SKM-1 treated with dmso at 0.1 percent for 144 hours (cell line): ENCODE results near the gene SYT15.

Experiments
- DNase-seq: peaks from one replicate; lab custom pipeline; 2025; ENCODE audit not compliant: unreplicated experiment; lab: John Stamatoyannopoulos, UW

Gene SYT15

DNA sequence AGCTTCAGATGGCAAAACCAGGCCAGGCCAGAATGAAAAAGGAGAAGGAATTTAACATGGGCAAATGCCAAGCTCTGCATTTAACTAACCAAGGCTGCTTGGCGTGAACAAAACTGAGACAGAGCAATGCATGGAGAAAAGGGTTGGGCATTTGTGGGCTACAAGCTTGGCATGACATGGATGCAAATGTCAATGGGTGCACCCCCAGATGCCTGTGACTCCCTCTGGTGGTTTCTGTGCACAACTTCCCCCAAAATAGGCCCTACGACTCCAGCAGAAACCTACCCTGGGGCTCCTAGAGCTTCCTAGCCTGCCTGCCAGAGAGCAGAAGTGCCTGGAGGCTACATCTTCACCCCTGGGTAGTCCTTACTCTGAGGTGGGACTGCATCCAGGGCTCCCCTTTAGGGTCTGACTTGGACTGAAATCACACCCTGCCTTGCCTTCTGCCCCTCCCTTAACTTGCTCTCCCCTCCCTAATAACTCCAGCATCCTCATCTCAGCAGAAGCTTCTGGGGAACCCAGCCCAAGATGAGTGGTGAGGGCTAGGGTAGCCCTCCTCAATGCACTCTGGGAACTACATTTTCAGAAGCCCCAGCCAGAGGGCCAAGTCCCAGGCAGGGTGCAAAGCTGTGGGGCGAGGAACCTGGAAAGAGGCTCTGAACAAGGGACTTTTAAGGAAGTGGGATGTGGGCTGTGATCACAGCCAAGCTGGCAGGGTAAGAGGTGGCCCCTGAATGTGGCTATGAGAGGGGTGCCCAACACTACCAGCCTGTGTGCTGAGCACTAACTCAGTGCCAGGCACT lies 33.7 kb upstream of the SYT15 start:
- peak; percentile 49 for DNase-seq

DNA sequence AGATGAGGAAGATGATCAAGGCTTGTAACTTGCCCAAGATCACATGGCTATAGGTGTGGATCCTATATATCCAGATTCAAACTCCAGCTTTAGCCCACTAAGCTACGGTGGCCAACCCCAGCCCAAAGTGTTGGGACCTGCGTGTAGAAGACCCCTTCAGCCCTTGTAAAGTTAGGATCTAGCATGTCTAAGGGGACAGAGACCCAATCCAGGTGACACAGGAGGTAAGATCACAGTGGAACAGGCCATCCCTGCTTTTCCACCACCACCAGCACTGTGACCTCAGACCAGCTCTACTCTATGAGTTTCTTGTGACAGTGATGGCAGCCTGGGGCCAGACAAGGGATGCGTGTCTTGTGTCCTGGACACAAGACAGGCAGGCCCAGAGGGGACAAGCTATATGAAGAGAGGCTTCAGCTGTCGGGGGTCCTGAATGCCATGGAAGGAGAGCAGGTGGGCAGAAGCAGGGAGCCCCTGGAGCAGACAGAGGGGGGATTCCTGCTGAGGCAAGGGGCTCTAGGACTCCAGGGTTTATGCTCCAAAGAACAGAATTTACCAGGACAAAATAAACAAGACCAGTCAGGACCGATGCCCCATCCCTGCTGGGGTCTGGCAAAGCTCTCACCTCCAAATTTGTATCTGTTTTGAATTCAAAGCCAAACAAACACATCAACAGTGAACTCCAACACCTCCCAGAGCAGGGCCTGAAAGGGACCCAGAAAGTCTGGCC lies 32.9 kb upstream of the SYT15 start:
- no peak for DNase-seq

DNA sequence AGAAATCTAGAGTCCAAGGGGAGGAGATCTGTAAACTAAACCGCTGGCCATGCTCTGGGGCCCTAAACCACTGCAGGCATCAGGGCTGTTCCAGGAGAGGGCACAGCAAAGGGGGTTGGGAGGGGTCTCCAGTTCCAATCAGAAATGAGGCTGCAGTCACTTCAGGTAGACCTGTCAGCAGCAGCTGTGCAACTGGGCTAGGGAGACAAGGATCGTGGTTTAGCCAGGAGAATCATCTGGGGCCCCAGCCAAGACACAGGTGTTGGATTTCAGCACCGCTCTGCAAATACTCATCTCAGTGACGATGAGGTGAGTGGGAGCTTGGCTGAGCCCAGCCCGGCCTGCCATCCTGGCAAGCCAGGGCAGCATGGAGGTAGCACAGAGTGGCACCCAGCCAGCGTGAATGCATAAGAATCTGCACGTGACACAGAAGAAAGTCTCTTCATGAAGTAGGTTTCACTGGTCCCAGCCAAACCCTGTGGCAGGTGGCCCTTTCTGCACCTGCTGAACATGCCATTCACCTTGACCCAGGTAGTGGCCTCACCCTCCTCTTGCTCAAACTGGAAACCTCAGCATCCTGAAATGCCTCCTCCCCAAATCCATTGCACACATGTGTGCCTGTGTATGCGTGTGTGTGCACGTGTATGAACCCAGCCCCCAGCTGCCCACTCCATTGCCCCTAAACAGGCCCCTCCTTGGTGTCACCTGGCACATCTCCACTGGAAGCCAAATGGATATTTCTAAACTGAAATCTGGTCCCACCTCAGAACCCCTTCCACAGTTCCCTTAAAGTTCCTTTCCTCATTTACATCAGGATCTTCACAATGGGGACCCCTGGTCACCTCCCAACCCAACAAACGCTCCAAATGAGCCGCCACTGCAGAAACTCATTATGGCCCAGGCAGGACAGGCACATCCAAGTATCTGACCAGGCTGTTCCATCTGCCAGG lies 32.1 kb upstream of the SYT15 start:
- DNase-seq: no peak

DNA sequence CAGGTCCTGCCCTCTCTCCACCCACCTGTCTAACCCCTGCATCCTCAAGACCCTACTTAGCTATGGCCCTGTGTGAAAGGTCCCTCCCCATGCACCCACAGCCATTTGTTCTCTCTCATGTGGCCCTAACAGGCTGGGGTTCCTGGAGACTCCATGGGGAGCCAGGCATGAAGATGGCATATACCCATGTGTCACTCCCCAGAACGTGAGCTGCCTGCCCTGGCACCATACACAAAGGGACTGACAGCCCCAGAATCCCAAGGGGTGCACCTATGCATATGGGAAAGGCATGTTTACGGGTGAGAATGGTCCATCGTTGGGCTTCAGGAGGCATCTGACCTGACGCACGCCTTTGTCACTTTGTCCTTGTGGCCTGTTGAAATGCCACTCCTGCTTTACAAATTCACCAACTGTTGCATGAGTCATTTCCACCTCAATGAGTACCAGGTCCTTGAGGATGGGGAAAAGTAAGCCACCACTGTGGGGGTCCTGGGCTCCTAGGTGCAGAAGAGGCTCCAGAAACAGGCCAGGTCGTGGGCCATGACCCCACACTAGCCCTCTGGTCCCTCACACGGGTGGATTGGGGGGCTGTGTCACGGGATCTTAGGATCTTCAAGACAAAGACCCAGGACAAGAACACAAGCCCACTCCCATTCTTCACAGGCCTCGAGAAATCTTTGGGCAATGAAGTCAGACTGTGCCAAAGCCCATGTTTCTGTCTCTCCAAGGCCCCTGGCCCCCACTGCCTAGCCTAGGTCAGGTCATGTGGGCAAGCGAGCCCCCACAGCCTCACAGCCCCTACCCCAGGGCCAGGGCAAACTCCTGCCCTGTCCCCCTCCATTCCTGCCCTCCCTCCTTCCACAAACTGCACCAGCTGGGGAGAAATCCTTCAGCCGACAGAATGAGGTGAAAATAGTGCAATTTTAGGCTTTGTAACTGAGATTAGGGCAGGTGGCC lies 31.1 kb upstream of the SYT15 start:
- DNase-seq: no peak

DNA sequence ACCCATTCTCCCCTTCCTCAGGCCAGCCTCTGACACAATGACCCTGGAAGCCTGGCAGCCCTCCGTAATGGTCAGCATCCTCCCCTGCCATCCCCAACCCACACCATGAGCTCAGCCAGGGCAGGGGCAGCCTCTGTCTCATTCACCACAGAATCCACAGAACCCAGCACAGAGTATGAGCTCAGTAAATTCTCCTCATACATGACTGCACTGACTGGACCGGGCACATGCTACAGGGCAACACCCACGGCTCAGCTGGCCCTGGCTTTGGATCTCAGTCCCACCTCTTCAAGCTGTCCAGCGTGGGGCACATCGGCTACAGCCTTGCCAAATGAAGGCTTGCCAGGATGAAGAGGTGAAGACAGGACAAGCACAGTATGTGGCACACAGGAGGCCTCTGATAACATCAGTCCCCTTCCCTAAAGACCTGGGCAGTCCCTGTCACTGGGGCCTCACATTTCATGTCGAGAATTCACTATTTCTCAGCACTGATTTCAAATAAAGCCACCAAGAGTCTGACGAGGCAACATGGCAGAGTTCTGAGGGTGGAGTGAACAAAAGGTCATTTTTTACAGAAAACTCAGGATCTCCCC lies 30.3 kb upstream of the SYT15 start:
- no peak for DNase-seq

DNA sequence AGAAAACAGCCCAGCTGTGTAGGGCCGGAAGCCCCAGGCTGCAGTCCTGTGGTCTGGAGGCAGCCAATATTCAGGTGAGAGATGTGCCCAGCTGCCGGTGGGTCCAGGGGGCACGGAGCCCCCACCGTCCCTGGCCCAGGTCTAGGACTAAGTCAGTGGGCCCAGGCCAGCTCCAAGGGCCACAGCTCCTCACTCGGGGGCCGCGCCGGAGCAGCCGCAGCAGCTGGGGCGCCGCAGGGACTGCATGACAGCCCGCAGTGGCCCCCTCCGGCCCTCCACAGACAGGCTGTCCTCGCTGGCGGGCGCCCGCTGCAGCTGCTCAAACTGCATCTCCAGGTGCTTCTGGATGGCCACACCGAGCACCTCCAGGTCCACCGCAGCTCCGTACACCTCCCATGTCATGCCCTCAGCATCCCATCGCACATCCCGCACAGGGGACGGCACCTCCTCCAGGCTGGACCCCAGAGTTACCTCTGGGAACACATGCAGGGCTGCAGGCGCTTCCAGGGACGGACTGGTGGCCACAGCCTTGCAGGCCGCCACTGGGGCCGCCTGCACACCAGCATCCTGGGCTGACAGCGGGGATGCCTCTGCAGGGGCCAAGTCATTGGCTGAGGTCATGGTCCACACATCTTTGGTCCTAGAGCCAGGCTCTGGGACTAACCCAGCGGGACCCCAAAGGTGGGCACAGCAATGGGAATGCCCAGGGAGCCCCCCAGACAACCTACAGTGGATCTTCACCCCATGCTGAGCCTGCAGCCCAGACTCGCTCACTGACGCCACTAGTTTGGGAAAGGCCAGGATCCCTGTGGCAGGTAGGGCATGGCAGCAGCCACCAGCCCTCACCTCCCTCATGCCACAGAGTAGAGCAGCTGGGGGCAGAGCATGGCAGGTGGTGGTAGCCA lies 29.5 kb upstream of the SYT15 start:
- no peak for DNase-seq

DNA sequence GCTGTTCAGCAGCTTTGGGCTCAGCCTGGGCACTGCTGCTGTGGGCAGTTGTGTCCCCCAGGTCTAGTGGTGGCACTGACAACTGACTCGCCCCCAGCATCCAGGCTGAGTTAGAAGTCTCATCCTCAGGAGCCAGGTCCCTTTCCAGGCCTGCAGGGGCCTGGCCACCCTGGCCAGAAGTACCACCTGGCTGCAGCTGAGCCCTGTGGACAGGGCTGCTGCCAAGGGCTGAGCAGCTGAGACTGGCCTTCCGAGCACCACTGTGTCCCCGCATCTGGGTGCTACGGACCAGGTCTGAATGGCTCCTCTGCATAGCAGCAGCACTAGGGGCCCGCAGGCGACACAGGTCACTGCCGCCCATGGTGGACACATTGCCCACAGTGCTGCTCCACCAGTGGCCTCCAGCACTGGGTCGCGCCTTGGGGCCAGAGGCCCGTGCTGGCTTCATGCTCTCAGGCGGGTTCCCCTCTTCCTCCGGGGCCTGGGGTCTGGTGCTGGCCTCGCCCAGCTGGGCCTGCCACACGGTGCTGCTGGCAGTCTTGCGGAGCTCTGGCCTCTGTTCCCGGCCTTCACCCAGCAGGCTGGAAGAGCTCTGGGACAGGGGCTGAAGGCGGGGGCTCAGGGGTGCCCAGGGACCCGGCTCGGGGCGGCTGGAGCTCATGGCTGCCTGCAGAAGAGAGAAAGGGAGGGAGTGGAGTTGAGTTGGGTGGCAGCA lies 28.7 kb upstream of the SYT15 start:
- no peak for DNase-seq

DNA sequence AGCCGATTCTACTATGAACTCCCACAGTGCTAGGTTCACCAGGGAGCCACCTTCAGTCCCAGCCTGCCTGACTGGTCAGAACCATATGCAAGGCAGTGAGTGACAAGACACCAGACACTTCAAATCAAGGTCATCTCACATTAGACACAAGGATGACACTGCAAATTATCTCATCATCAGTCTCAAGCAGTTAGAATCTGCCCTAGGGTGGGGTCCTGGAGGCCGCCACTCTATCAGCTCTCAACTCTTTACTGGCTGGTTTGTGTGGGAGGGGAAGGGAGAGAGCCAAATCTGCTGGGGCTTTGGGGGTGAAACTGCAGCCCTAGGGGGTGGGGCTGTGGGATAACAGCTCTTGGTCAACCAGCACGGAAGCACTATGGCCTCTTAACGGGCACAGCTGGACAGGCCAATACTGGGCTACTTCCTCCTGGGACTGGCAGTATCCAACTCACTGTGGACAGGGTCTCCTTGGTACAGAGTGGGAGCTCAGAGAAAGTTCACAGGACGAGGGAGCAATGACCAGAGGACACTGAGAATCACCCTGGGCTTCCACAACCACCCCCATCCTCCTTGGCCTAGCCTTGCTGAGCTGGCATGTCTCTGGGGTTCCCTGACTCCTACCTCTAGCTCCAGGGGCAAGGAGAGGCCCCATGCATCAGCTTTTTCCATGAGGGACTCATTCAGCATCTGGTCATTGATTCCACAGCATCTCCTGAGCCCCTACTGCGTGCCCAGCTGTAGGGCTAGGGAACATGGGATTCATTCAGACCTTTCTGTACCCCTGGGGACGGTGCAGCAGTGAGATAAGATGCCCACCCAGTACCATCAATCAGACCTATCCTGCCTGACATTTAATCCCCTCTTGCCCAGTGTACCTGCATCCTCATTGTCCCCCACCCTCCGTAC lies 27.9 kb upstream of the SYT15 start:
- no peak for DNase-seq

DNA sequence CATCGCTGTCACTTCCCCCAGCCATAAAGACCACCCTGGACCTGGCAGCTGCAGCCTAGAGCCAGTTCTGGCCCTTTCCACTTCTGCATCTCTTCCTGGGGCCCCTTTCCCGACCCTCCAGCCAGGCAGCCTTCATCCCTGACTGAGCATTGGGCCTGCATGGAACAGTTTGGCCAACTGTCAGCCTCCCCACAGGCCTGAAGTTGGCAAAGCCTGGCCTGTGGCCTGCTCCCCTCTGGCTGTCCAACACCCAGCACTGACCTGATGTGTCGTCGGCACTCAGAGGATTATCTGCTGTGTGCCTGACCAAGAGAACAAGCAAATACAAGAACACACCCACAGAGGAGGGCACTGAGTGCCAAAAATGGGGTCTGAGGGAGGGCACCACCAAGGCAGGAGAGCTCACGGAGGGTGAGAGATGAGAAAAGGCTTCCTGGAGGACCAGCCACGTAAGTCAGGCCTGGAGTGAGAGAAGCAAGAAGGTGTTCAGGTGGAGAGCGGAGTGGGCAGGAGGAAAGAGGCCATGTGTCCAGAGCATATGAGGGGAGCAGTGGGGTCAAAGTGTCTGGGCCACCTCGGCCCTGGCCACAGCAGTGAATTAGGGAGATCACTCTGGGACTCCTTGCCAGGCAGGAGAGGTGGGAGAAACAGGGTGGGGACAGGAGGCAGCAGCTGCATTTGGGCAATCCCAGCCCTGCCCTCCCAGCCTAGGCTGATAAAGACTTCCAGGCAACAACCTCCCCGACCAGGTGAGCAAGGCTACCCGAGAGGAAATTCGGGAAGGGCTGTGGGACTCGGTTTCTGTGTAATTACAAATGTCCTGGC lies 27.0 kb upstream of the SYT15 start:
- DNase-seq: no peak

DNA sequence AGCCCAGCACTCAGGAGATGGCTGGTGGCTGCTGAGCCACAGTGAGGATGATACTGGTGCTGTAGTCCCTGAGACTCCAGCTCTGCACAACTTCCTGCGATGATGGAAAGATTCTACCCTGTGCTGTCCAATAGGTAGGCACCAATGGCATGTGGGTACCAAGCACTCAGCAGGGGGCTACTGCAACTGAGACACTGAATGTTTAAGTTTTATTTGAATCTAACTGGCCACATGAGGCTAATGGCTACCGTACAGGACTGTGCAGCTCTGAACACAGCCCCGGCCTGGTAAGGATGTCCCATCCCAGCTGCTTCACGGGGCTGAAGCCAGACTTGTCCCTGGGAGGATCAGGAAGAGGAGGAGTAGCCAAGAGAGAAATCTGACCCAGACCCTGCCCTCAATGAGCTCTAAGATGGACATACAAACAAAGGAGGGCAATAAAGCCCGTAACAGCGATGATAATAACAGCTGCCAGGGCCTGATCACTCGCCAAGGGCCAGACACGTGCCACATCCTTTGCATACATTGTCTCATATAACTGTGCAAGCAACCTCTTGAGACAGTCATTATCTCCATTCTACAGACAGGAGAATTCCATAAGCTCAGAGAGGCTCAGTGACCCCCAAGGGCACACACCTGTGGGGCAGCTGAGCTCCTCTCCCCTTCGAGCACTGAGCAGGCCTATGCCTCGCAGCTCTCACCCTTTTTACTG lies 26.2 kb upstream of the SYT15 start:
- no peak for DNase-seq

DNA sequence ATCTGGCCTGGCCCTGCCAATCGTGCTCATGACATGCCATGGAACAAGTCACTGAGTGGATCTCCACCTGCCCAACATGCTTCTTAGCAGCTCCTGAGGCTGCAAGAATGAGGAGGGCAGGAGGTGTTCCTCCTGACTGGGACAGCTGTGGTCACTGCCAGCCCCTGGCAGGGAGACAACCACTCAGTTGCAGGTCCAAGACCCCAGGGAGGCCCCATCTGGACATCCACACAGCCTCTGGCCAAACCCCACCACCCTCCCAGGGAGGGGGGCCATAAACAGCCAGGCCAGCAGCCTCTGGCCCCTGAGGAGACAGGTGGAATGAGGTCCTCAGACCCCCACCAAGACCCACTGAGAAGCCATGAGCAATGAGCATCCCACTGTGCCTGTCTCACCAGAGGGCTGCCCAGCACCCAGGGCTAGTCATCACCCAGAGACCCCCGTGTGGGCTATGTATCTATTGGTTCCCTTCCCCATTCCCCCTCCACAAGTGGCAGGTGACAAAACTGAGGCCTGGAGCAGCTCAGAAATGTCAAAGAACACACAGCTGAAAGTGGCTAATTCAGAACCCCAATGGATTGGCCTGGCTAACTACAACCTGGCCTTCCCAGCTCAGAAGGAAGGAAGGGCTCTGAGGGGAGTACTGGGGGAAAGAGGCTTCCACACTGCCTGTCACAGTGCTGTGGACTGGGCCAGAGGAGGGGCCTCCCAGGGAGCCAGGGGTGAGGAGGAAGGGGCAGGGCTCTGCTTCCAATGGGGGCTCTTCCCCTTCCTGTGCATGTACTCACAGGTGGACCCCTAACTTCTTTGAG lies 25.5 kb upstream of the SYT15 start:
- DNase-seq: no peak

DNA sequence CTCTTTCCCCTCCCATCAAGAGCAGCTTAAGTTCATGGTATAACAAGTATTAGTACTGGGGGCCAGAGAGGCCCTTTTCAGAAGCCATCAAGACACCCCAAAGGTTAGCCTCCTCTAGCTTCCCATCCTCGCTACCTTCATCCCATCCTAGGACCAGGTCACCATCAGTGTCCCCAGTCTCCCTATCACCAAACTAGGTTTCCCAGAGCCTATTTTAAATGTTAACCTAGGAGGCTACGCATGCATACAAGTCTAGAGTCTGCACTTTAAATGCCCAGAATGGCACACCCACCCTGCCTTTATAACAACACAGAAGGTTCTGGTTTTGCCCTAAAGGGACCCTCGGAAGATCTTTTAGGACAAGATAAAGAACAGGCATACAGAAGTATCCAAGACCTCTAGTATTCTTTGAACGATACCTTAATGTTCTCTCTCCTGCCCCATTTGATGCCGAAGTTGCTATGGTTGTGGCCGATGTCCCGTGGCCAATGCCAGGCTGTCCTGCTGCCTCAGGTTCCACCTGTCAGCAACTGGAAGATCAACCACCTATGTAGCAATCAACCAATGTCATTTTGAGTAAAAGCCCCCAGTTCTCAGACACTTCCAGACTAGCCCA lies 24.7 kb upstream of the SYT15 start:
- DNase-seq: no peak

DNA sequence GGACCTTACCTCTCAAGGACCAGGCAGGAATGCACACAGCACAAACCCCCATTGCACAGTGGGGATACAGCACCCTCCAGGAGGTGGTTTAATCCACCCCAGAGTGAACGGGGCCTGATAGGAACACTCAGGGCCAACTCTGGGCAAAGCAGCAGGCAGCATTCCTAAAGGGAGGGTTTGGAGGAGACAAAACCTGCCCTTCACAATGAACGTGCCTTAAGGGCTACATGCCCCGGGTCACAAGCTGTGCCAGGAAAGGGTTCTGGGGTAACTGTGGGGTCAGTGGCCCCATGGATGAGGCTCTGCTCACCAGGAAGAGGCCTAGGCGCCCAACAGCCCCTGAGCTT lies 23.6 kb upstream of the SYT15 start:
- no peak for DNase-seq

DNA sequence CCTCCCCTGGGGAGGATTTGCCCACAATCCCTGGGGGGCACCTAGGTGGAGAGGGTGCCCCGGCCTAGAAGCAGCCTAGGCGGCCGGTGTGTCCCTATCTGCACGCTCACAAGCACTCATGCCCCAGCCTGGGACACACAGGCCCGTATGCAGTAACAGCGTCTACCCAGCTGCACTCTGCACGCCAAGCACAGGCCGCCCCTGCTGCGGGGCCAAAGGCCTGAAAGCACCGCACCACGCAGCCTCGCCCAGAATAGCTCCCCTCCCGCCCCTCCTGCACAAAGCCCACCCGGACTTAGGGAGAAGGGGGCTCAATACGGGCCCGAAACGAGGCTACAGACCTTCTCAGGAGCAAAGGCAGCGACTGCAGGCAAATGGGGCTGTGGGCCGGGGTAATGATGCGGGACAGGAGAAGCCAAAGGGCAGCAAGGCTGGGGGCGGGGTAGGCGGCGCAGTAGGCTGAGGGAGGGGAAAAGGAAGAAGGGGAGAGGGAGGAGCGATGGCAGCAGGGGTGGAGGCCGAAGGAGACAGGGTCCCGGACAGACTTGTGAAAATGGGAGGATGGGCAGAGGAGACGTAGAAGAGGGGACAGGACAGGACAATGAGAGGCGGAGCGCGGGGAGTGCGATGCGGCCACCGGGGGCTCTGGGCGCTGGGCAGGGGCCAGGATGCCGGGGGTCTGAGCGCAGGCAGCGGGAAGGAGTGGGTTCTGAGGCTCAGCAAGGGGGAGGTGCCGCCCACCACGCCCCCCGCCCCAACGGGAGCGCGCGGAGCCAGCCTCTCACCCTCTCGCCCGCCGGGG lies 23.0 kb upstream of the SYT15 start:
- DNase-seq: no peak
